K562 (cell line): Measurements from ENCODE around the gene LAMB2. TPM values are rescaled to one million over a fixed set of nuclear protein-coding genes. Genes with fewer than 3 reads are reported as not detected.

Experiments
- ASH1L ChIP-seq: fragments of 450-650 bp; IDR thresholded peaks from 2 replicates; pipeline ENCODE4 v1.6.1; 2018; ENCODE audit warnings: borderline replicate concordance, mild to moderate bottlenecking, low read depth; ENCODE audit not compliant: partially characterized antibody
- BACH1 ChIP-seq: fragments of 200-800 bp; sonication (Bioruptor generic); IDR thresholded peaks from 2 replicates; pipeline ENCODE4 v1.6.1; 2016; ENCODE audit warnings: missing genetic modification characterization, missing compliant biosample characterization
- BRF2 ChIP-seq: IDR thresholded peaks from 3 replicates; pipeline ENCODE4 v1.6.1; 2011; ENCODE audit warnings: borderline replicate concordance, mild to moderate bottlenecking; ENCODE audit not compliant: insufficient read length, insufficient read depth
- CUX1 ChIP-seq: fragments of 200-800 bp; sonication (Bioruptor generic); IDR thresholded peaks from 2 replicates; pipeline ENCODE4 v1.6.1; 2016; ENCODE audit warnings: missing genetic modification characterization, missing compliant biosample characterization
- ELK3 ChIP-seq: fragments of 450-650 bp; formaldehyde crosslinking; IDR thresholded peaks from 2 replicates; pipeline ENCODE4 v1.4.0; 2020; ENCODE audit warnings: mild to moderate bottlenecking
- GATA2 ChIP-seq: sonication (generic); formaldehyde crosslinking; IDR thresholded peaks from 2 replicates; pipeline ENCODE4 v1.4.0; 2020; ENCODE audit warnings: mild to moderate bottlenecking, missing genetic modification reagents
- KDM5B ChIP-seq: fragments of 200-600 bp; sonication (generic); IDR thresholded peaks from 2 replicates; pipeline ENCODE4 v1.6.1; 2012; ENCODE audit warnings: low read depth, mild to moderate bottlenecking, moderate library complexity, low read length, control low read depth, inconsistent platforms; ENCODE audit not compliant: insufficient replicate concordance
- KLF1 ChIP-seq: fragments of 450-650 bp; IDR thresholded peaks from 2 replicates; pipeline ENCODE4 v1.6.1; 2016; ENCODE audit warnings: missing genetic modification characterization, missing compliant biosample characterization
- NR2F6 ChIP-seq: fragments of 450-650 bp; formaldehyde crosslinking; IDR thresholded peaks from 2 replicates; pipeline ENCODE4 v1.4.0; 2020; ENCODE audit warnings: mild to moderate bottlenecking
- NRF1 ChIP-seq, 2 experiments: fragments of 450-650 bp; IDR thresholded peaks in 1 of 2; conservative IDR thresholded peaks in 1 of 2; 2 replicates each; pipeline ENCODE4 v1.6.1; 2014; ENCODE audit warnings: mild to moderate bottlenecking in 2 of 2
- NUFIP1 ChIP-seq: fragments of 450-650 bp; IDR thresholded peaks from 2 replicates; pipeline ENCODE4 v1.6.1; 2018; ENCODE audit not compliant: partially characterized antibody
- PKNOX1 ChIP-seq: fragments of 450-650 bp; IDR thresholded peaks from 2 replicates; pipeline ENCODE4 v1.6.1; 2016
- PURB ChIP-seq: sonication (generic); formaldehyde crosslinking; IDR thresholded peaks from 2 replicates; pipeline ENCODE4 v1.9.0; 2021; ENCODE audit warnings: low read depth, mild to moderate bottlenecking, missing genetic modification reagents
- RFX1 ChIP-seq: fragments of 450-650 bp; IDR thresholded peaks from 2 replicates; pipeline ENCODE4 v1.6.1; 2016; ENCODE audit warnings: mild to moderate bottlenecking, moderate library complexity
- RFX5 ChIP-seq: IDR thresholded peaks from 2 replicates; pipeline ENCODE4 v1.6.1; 2011; ENCODE audit warnings: low read depth, mild to moderate bottlenecking, improper control_type of control experiment, low read length
- TCF3 ChIP-seq: sonication (generic); formaldehyde crosslinking; IDR thresholded peaks from 2 replicates; pipeline ENCODE4 v1.4.0; 2020; ENCODE audit warnings: mild to moderate bottlenecking, missing genetic modification reagents
- TEAD1 ChIP-seq, 2 experiments: fragments of 450-650 bp in 1 of 2; sonication (generic) in 1 of 2; formaldehyde crosslinking; IDR thresholded peaks; 2 replicates each; pipeline versions ENCODE4 v1.4.0 to v1.8.0; 2020 to 2022; ENCODE audit warnings: mild to moderate bottlenecking in 2 of 2, missing genetic modification reagents in 1 of 2
- ZNF121 ChIP-seq: sonication (generic); formaldehyde crosslinking; conservative IDR thresholded peaks from 2 replicates; pipeline ENCODE4 v1.8.0; 2022; ENCODE audit warnings: missing genetic modification reagents
- ZNF232 ChIP-seq: sonication (generic); formaldehyde crosslinking; IDR thresholded peaks from 2 replicates; pipeline ENCODE4 v1.8.0; 2022; ENCODE audit warnings: mild to moderate bottlenecking, missing genetic modification reagents
- ZNF354B ChIP-seq: fragments of 250-450 bp; sonication (Bioruptor Pico); IDR thresholded peaks from 2 replicates; pipeline ENCODE4 v1.4.0; 2020
- ZNF644 ChIP-seq: fragments of 200-800 bp; sonication (Bioruptor generic); IDR thresholded peaks from 2 replicates; pipeline ENCODE4 v1.6.1; 2016; ENCODE audit warnings: low read depth, missing genetic modification characterization, missing compliant biosample characterization
- polyA plus RNA-seq, 8 experiments: library from polyadenylated mRNA; depleted of rRNA in 4 of 8; stranded (reverse) in 5 of 8; unstranded in 3 of 8; fragments of >200 nt; fragmentation: Nextera tagmentation in 2 of 8; fragmentation: Illumina TruSeq in 1 of 8; extraction: Ambion mirVana in 2 of 8; extraction: Trizol in 1 of 8; gene quantifications; 2 replicates each; pipeline versions ENCODE4 v1.2.1 to v1.2.3, GENCODE V29; 2011 to 2014; ENCODE audit warnings: inconsistent platforms in 1 of 8, missing spikeins in 1 of 8
- total RNA-seq, 7 experiments: library from RNA; depleted of rRNA in 6 of 7; stranded (reverse); fragments of >200 nt in 6 of 7; fragmentation: Illumina TruSeq in 2 of 7; extraction: Trizol in 2 of 7; gene quantifications; 2 replicates each; pipeline versions ENCODE4 v1.2.1 to v1.2.3, GENCODE V29; 2011 to 2021; ENCODE audit warnings: low replicate concordance in 1 of 7

The LAMB2 gene
- total and polyA plus RNA-seq, 9 of the 15 experiments (the other 6 are each of a cell fraction or from before 2014, with no cell fraction given): 1.4 to 26.0 (median 16.2) TPM

- TF ChIP-seq PKNOX1 (peak; percentile 43; the same call in 1 of the 2 replicates), RFX5 (no peak), ZNF232 (no peak), TEAD1 (CRISPR knock-in tag; IDR thresholded peaks at IDR 0.05) (peak in 1 of 2 experiments; percentile 47; a peak in 1 of 4 replicates), RFX1 (no peak), KLF1 (peak; percentile 97), ZNF354B (CRISPR knock-in tag) (no peak), ZNF121 (CRISPR knock-in tag) (no peak), NRF1 (conservative IDR thresholded peaks at IDR 0.05 in 1 of 2, IDR thresholded peaks at IDR 0.05 in 1 of 2) (peak; percentile 83 to 86), PURB (CRISPR knock-in tag) (no peak), NR2F6 (CRISPR knock-in tag) (no peak), NUFIP1 (no peak), BRF2 (no peak), CUX1 (CRISPR knock-in tag) (no peak), ELK3 (CRISPR knock-in tag) (no peak), ZNF644 (tag) (no peak), KDM5B (peak; percentile 54), TCF3 (peak; percentile 83), BACH1 (tag) (no peak), GATA2 (CRISPR knock-in tag) (peak; percentile 79), ASH1L (no peak)
These were observed 38.4 kb upstream of the LAMB2 start, which contains the start of gene KLHDC8B (continued) for GRCh38 chr3:49171119-49171774.
